K562 (cell line): ENCODE data around the gene TBC1D16. TPM values are rescaled to one million over a fixed set of nuclear protein-coding genes. Genes with fewer than 3 reads are reported as not detected.

Experiments used
- ATAC-seq: fragments of 200-7000 bp; cut with Tn5 transposase; 3 replicates; pipeline ENCODE4 v1.9.1; 2020; ENCODE audit warnings: moderate library complexity
- BruUV-seq: library from RNA; stranded (reverse); fragments of 400-500 nt; replicated peaks from 2 replicates; lab custom pipeline; 2021; lab: Mats Ljungman, UMichigan
- CTCF ChIA-PET: fragments of 300-600 bp; formaldehyde crosslinking; extraction: SDS; loops from one replicate; lab custom pipeline; 2021; ENCODE audit warnings: low intra/inter-chr PET ratio; lab: Yijun Ruan, JAX
- POLR2A ChIA-PET: fragments of 300-600, 350-650 bp; sonication (Branson Sonifier 250); formaldehyde crosslinking; extraction: SDS; loops from one replicate; lab custom pipeline; 2021; ENCODE audit warnings: antibody characterized with exemption, inconsistent platforms; lab: Yijun Ruan, JAX
- DNase-seq, 4 experiments: peaks; one replicate each; pipeline versions ENCODE4 v3.0.0 to v3.0.0-alpha.2; 2011 to 2018; ENCODE audit warnings: low spot score in 3 of 4, mixed read lengths in 3 of 4; ENCODE audit errors: extremely low read depth in 1 of 4
- FAIRE-seq: peaks from 2 replicates; lab custom pipeline; 2011; peaks lifted over from hg19 to GRCh38; lab: Jason Lieb, UNC
- H2AFZ ChIP-seq: 2 replicates; pipeline ENCODE4 v1.6.0; 2011; ENCODE audit warnings: low read depth, low read length, control low read depth, inconsistent platforms
- H3K27ac ChIP-seq: fragments of 200-600 bp; 3 replicates; pipeline ENCODE4 v1.8.0; 2011; ENCODE audit warnings: low read depth, mild to moderate bottlenecking, control low read depth, inconsistent platforms, low read length, moderate library complexity, mixed read lengths; ENCODE audit errors: extremely low read depth
- H3K27me3 ChIP-seq, 2 experiments: fragments of 300-600 bp in 1 of 2; 2 replicates in 1 of 2; 3 replicates in 1 of 2; pipeline versions ENCODE4 v1.6.0 to v1.8.0; 2011; ENCODE audit warnings: inconsistent platforms in 2 of 2, low read length in 2 of 2, mild to moderate bottlenecking in 1 of 2, mixed read lengths in 1 of 2, moderate library complexity in 1 of 2; ENCODE audit not compliant: control insufficient read depth in 2 of 2, insufficient read depth in 2 of 2
- H3K36me3 ChIP-seq: fragments of 300-600 bp; 3 replicates; pipeline ENCODE4 v1.8.0; 2011; ENCODE audit warnings: mild to moderate bottlenecking, low read length, inconsistent platforms; ENCODE audit not compliant: control insufficient read depth, insufficient read depth
- H3K4me1 ChIP-seq, 2 experiments: fragments of 200-600 bp in 1 of 2; replicated peaks in 1 of 2; 2 replicates in 1 of 2; 3 replicates in 1 of 2; pipeline versions ENCODE4 v1.5.1 to v1.8.0; 2011; ENCODE audit warnings: inconsistent platforms in 2 of 2, low read length in 2 of 2, mild to moderate bottlenecking in 1 of 2, mixed read lengths in 1 of 2, moderate library complexity in 1 of 2; ENCODE audit not compliant: control insufficient read depth in 2 of 2, insufficient read depth in 2 of 2
- H3K4me2 ChIP-seq: 2 replicates; pipeline ENCODE4 v1.6.1; 2011; ENCODE audit warnings: low read length, control low read depth, inconsistent platforms, mixed read lengths; ENCODE audit not compliant: insufficient read depth
- H3K4me3 ChIP-seq: fragments of 200-600 bp; sonication (generic), shearing (Covaris generic); 2 replicates; pipeline ENCODE4 v1.5.1; 2016; ENCODE audit warnings: control low read depth, inconsistent platforms
- H3K79me2 ChIP-seq: fragments of 200-600 bp; 3 replicates; pipeline ENCODE4 v1.8.0; 2011; ENCODE audit warnings: low read length, inconsistent platforms; ENCODE audit not compliant: control insufficient read depth, insufficient read depth
- H3K9ac ChIP-seq, 2 experiments: 2 replicates each; pipeline versions ENCODE4 v1.6.0 to v1.6.1; 2011; ENCODE audit warnings: low read depth in 2 of 2, low read length in 2 of 2, control low read depth in 1 of 2, inconsistent platforms in 1 of 2, mild to moderate bottlenecking in 1 of 2, mixed read lengths in 1 of 2; ENCODE audit not compliant: insufficient read depth in 1 of 2
- H3K9me1 ChIP-seq: one replicate; pipeline ENCODE4 v1.6.0; 2011; ENCODE audit warnings: inconsistent platforms, mild to moderate bottlenecking, low read length, moderate library complexity; ENCODE audit not compliant: control insufficient read depth, insufficient read depth
- H3K9me3 ChIP-seq: replicated peaks from 2 replicates; pipeline ENCODE4 v1.5.1; 2011; ENCODE audit warnings: low read depth, low read length, inconsistent platforms; ENCODE audit not compliant: control insufficient read depth, insufficient read depth
- H4K20me1 ChIP-seq: replicated peaks from 2 replicates; pipeline ENCODE4 v1.6.1; 2011; ENCODE audit warnings: low read length, inconsistent platforms, mixed read lengths; ENCODE audit not compliant: control insufficient read depth, insufficient read depth
- HNRNPUL1 ChIP-seq: fragments of 200-400 bp; formaldehyde crosslinking; IDR thresholded peaks from 2 replicates; pipeline ENCODE4 v1.6.1; 2017; ENCODE audit warnings: low read length
- KDM1A ChIP-seq, 2 experiments: fragments of 450-650 bp; IDR thresholded peaks; 2 replicates each; pipeline ENCODE4 v1.6.1; 2016; ENCODE audit warnings: mild to moderate bottlenecking in 2 of 2
- NCOA6 ChIP-seq: fragments of 450-650 bp; IDR thresholded peaks from 2 replicates; pipeline ENCODE4 v1.6.1; 2017; ENCODE audit warnings: mild to moderate bottlenecking
- ZFP30 ChIP-seq: fragments of 250-450 bp; sonication (Bioruptor Pico); IDR thresholded peaks from 2 replicates; pipeline ENCODE4 v1.8.0; 2022; ENCODE audit warnings: moderate library complexity, mild to moderate bottlenecking, inconsistent platforms, borderline replicate concordance
- ZNF23 ChIP-seq: fragments of 250-450 bp; sonication (Bioruptor Pico); IDR thresholded peaks from 2 replicates; pipeline ENCODE4 v1.4.0; 2020; ENCODE audit warnings: mild to moderate bottlenecking
- ZNF445 ChIP-seq: fragments of 250-450 bp; sonication (Bioruptor Pico); IDR thresholded peaks from 2 replicates; pipeline ENCODE4 v1.4.0; 2020; ENCODE audit warnings: low read depth, mild to moderate bottlenecking, moderate library complexity
- WGBS: fragments of 100-300 bp; shearing (Covaris generic); methylation state at CpG from one replicate; pipeline ENCODE4 v1.1.6; 2016; ENCODE audit warnings: low coverage, mixed read lengths; ENCODE audit not compliant: insufficient coverage; ENCODE audit errors: missing lambda C conversion rate; 5-methylcytosine and 5-hydroxymethylcytosine counted together
- in situ Hi-C: fragments of 300-500 bp; cut with MboI; formaldehyde crosslinking; loops from 4 replicates; pipeline ENCODE4 v1.15.0; 2018; ENCODE audit warnings: inconsistent platforms, mixed read lengths
- intact Hi-C: fragments of 100-400 bp; cut with micrococcal nuclease; formaldehyde crosslinking; loops from 2 replicates; pipeline ENCODE4 v1.14.2; 2022
- polyA plus RNA-seq, 8 experiments: library from polyadenylated mRNA; depleted of rRNA in 4 of 8; stranded (reverse) in 5 of 8; unstranded in 3 of 8; fragments of >200 nt; fragmentation: Nextera tagmentation in 2 of 8; fragmentation: Illumina TruSeq in 1 of 8; extraction: Ambion mirVana in 2 of 8; extraction: Trizol in 1 of 8; gene quantifications; 2 replicates each; pipeline versions ENCODE4 v1.2.1 to v1.2.3, GENCODE V29; 2011 to 2014; ENCODE audit warnings: inconsistent platforms in 1 of 8, missing spikeins in 1 of 8
- total RNA-seq, 7 experiments: library from RNA; depleted of rRNA in 6 of 7; stranded (reverse); fragments of >200 nt in 6 of 7; fragmentation: Illumina TruSeq in 2 of 7; extraction: Trizol in 2 of 7; gene quantifications; 2 replicates each; pipeline versions ENCODE4 v1.2.1 to v1.2.3, GENCODE V29; 2011 to 2021; ENCODE audit warnings: low replicate concordance in 1 of 7

Gene TBC1D16
- total and polyA plus RNA-seq, 9 of the 15 experiments (the other 6 are each of a cell fraction or from before 2014, with no cell fraction given): 0.01 to 0.20 (median 0.03) TPM; not detected in 1

DNA sequence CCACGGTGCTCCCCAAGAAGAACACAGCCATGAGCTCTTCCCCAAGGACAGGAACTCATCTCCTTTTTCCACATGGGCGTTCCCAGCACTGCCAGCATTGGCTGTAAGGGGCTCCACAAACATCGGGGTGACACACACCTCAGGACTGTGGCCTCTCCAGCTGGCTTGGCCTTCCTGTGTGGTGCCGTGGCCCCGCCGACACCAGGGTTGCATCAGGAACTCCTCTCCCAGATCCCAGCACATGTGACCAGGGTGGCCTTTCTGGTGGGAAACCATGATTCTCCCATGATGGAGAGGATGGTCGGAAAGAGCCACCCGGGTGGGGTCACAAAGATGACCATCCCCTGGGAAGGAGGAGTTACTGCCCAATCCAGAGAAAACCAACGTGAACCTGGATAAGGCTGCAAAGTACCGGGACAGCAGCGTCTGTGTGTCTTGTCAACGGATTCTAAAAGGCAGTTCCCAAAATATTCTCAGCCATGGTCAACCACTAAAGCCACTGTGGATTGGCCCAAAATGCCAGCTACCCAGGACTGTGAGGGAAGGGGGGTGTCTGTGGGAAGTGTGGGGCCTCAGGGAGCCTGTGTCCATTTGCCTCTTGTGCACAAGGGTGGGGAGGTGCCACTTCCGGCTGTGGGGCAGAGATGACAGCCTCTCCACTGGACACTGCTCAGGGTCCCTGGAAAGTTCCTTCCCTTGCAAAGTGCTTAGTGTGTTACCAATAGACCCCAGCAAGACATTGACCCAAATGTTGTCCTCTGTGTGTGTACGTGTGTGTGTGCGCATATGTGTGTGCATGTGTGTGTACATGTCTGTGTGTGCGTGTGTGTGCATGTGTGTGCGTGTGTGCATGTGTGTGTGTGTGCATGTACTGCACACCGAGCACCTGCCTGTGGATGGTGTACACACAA lies 118.4 kb downstream of the TBC1D16 start:
- no peak overlapping the region for H3K4me2 ChIP-seq
- POLR2A ChIA-PET: interaction anchor here (0.7 to 2.9 kb wide), 2 partner anchors 76 to 81 kb away, joined by 3 to 10 read pairs; no protein-coding TSS in a partner anchor
- peaks cover 12% of the 10 kb centered on the region for H4K20me1 ChIP-seq
- H2AFZ ChIP-seq: no peak overlapping the region
- no peak for ATAC-seq
- H3K79me2 ChIP-seq: no peaks in the 10 kb centered on the region
- in situ Hi-C loops: loop anchor here (10.0 kb wide), 1 partner anchor 172 kb away; no protein-coding TSS in a partner anchor
- intact Hi-C loops: loop anchor here (1.0 to 5.0 kb wide), 3 partner anchors 78 to 127 kb away; partner anchors contain the start of gene CBX4
- no peak overlapping the region for H3K9ac ChIP-seq
- TF ChIP-seq ZNF445 (CRISPR knock-in tag) (no peak), KDM1A (IDR thresholded peaks at IDR 0.05) (peak in 1 of 2 experiments; percentile 73; a peak in 1 of 4 replicates), HNRNPUL1 (no peak), NCOA6 (no peak), ZFP30 (CRISPR knock-in tag) (no peak), ZNF23 (CRISPR knock-in tag) (no peak)
- TF ChIP-seq, all 486 proteins: peak for 1
- Histone ChIP-seq H3K4me1 (peaks cover 0 to 30% of the 10 kb centered on the region in 2 experiments; a peak in 2 of 5 replicates), H3K36me3 (no peaks in the 10 kb centered on the region), H3K27ac (no peak overlapping the region), H3K9me1 (no peaks in the 10 kb centered on the region), H3K4me3 (no peak overlapping the region), H3K27me3 (peaks cover 5 to 67% of the 10 kb centered on the region in 2 experiments; a peak in 4 of 5 replicates), H3K9me3 (no peaks in the 10 kb centered on the region)
- WGBS: 7% methylated on average over 18 of the region's 18 CpGs
- no TSS peak for BruUV-seq
- FAIRE-seq (no peak), DNase-seq (no peak)
- CTCF ChIA-PET: interaction anchor here (1.6 to 2.5 kb wide), 5 partner anchors 78 to 176 kb away, joined by 5 to 17 read pairs (median 14); partner anchors contain the start of gene CBX4
